HG03066 (cell line): ENCODE measurements around the gene FAM222A.

Source experiments
- ATAC-seq: cut with Tn5 transposase; IDR thresholded peaks from one replicate; pipeline ENCODE4 v1.9.1; 2021; ENCODE audit warnings: low read depth; ENCODE audit not compliant: unreplicated experiment

FAM222A gene

GRCh38 chr12:109735825-109736551 is 22.4 kb downstream of the FAM222A start:
- ATAC-seq, result no peak

- ATAC-seq, result no peak
Measured at GRCh38 chr12:109736552-109737108, 23.0 kb downstream of the FAM222A start.

GRCh38 chr12:109737126-109737525 is 23.5 kb downstream of the FAM222A start:
- no peak for ATAC-seq

- ATAC-seq, result no peak
Measured at GRCh38 chr12:109737631-109738030, 24.0 kb downstream of the FAM222A start.

- no peak for ATAC-seq
Measured at GRCh38 chr12:109738209-109738608, 24.6 kb downstream of the FAM222A start.

- ATAC-seq, result no peak
Measured at GRCh38 chr12:109738878-109739665, 25.4 kb downstream of the FAM222A start.

- no peak for ATAC-seq
Measured at GRCh38 chr12:109739747-109740693, 26.4 kb downstream of the FAM222A start.

GRCh38 chr12:109740694-109741245 is 27.1 kb downstream of the FAM222A start:
- no peak for ATAC-seq

GRCh38 chr12:109741286-109741969 is 27.8 kb downstream of the FAM222A start:
- no peak for ATAC-seq

- no peak for ATAC-seq
Measured at GRCh38 chr12:109741970-109742703, 28.5 kb downstream of the FAM222A start.

GRCh38 chr12:109743076-109743910 is 29.7 kb downstream of the FAM222A start:
- ATAC-seq, result no peak

- ATAC-seq, result no peak
Measured at GRCh38 chr12:109744026-109744425, 30.4 kb downstream of the FAM222A start.

- no peak for ATAC-seq
Measured at GRCh38 chr12:109744986-109745942, 31.6 kb downstream of the FAM222A start.

GRCh38 chr12:109752117-109753053 is 38.8 kb downstream of the FAM222A start:
- no peak for ATAC-seq

GRCh38 chr12:109753054-109753401 is 39.4 kb downstream of the FAM222A start:
- no peak for ATAC-seq

- ATAC-seq, result no peak
Measured at GRCh38 chr12:109753959-109754358, 40.3 kb downstream of the FAM222A start.
